Kidney capillary endothelial cell (primary cell): ENCODE data around the gene SIRT1.
A peak's percentile ranks its signal among the peaks of the same experiment; 100 is the strongest.
"Not testable (repeated sequence)": the region's sequence is repeated elsewhere in the genome, so short reads cannot be mapped to it uniquely, and the experiment has no call there.

Experiments used
- DNase-seq: peaks from one replicate; pipeline ENCODE4 v3.0.0-alpha.2; 2018; ENCODE audit warnings: low spot score

The SIRT1 gene

DNA sequence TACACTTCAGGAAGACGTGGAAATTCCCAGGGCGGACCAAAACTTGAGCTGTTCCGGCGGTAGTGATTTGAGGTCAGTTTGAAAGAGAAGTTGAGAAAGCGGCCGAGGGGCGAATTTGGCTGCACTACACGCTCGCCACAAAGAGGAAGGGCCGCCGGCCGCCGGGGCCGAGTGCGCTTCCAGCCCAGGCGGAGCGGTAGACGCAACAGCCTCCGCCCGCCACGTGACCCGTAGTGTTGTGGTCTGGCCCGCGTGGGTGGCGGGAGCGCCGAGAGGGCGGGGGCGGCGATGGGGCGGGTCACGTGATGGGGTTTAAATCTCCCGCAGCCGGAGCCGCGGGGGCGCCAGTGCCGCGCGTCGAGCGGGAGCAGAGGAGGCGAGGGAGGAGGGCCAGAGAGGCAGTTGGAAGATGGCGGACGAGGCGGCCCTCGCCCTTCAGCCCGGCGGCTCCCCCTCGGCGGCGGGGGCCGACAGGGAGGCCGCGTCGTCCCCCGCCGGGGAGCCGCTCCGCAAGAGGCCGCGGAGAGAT, at the start of gene SIRT1:
TSS of gene SIRT1 (plus strand) at position 344 of the 529 bp plus-strand sequence. CDS start at position 410, 66 bp downstream.
- peak; percentile 93 for DNase-seq

DNA sequence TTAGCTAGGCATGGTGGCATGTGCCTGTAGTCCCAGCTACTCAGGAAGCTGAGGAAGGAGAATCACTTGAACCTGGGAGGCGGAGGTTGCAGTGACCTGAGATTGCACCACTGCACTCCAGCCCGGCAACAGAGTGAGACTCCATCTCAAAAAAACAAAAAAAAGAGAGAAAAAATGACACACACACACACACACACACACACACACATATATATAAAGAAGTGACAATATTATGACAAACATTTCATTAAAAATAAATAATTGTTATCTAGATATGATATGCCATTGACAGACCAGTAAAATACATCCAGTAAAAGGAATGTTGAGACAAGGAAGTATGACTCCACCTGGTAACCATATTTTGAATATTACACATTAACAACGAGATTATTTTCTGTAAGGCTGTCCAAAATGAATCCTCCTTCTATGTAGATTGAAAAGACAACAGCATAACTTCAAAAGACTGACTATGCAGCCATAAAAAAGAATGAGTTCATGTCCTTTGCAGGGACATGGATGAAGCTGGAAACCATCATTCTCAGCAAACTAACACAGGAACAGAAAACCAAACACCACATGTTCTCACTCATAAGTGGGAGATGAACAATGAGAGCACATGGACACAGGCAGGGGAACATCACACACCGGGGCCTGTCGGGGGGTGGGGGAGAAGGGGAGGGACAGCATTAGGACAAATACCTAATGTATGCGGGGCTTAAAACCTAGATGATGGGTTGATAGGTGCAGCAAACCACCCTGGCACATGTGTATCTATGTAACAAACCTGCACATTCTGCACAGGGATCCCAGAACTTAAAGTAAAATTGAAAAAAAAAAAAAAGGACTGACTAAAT, 48.7 kb upstream of the SIRT1 start:
- not testable (repeated sequence) for DNase-seq

DNA sequence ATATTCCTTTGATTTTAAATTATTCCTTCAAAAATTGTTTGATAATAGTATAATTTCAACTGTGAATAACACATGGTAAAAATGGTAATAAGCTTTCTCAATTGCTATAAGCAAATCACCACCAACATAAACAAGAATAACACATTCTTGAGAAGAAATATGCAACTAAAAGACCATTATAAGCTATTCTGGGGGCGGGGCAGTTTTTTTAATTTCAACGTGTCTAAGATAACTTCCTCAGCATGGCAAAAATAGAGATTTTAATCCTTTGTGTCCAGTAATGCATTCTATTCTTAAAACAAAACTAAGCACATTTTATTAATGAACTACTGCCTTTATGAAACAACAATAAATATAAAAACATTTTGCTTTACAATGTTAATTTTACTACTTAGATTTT, 48.0 kb upstream of the SIRT1 start:
- no peak for DNase-seq

DNA sequence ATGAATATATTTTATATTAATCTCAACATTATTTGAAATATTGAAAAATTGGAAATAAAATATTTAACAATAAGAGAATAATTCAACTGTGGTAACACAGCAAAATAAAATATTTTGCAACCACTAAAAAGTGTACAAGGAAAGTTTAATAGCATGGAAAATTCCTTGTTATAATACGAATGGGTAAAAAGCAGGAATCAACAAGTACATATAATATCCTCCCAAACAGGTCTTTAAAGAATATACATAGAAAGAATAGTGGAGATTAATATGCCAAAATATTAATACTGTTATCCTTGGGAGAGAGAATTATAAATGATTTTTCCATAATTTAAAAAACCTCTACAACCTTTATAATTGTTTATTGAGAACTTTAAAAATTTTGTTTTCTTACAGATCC, 47.5 kb upstream of the SIRT1 start:
- DNase-seq, result no peak

DNA sequence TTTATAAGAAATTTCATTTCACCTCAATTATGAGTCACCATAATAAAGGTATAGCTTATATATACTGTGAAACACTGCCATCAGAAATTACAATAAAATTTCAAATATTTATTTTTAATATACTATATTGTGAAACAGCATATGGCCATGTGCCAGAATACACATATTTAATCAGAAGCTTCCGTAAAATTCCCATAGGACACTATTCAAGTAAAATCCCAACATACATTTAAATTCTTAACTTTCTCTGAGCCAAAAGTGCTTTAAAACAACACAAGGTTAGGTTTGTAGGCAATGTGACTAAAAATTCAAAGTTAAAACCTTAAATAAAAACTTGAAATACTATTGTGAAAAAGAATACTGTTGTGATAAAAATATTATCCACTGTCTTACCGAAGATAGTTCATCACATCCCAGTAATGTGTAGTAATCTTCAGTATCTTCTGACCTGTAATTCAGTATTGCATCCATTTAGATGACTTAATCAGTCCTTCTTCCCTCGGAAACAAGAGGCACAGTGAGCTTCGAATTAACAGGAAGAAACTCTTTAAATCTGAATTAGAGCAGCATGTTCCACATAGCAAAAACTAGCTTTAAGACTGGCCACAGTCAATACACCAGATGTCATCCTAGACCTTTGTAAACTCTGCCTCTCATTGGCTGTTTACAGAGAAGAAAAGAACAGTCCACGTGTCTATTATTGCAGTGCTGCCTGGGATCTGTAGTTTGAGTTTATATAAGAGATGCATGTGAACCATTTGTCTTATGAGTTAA, 46.7 kb upstream of the SIRT1 start, which contains the start of gene DNAJC12:
TSS of gene DNAJC12 (minus strand) at position 648 of the 774 bp plus-strand sequence. CDS start at position 471, 177 bp downstream.
- DNase-seq, result peak; percentile 46

DNA sequence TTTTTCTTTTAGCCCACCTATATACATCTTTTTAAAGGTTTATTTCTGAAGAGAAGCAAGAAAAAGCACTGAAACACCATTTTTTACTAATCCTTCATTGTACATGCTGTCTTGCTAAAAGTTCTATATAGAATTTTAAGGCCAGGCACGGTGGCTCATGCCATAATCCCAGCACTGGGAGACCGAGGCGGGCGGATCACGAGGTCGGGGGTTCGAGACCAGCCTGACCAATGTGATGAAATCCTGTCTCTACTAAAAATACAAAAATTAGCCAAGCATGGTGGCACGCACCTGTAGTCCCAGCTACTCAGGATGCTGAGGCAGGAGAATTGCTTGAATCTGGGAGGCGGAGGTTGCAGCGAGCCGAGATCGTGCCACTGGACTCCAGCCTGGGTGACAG, 44.9 kb upstream of the SIRT1 start:
- DNase-seq, result not testable (repeated sequence)

DNA sequence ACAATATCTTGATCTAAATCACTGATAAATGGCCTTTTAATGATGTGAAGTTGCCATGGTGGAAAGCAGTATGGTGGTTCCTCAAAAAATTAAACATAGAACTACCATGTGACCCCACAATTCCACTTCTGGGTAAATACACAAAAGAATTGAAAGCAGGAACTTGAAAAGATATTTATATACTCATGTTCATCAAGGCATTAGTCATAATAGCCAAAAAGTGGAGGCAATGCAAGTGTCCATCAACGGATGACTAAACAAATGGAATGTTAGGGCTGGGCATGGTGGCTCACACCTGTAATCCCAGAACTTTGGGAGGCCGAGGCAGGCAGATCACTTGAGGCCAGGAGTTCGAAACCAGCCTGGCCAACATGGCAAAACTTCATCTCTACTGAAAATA, 44.5 kb upstream of the SIRT1 start:
- no peak for DNase-seq

DNA sequence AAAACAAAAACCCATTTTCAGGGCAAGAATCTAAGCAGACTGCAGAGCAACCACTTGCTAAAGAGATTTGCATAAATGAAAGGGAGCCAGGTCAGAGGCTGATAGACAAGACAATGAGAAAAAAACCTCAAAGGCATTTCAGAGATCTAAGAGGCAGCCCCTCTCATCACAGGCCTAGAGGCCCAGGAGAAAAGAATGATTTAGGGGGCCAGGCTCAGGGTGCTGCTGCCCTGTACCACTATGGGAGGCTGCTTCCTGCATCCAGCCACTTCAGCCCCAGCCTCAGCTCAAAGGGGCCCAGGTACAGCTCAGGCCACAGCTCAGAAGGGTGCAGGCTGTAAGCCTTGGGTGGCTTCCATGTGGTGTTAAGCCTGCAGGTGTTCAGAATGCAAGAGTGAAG, 42.7 kb upstream of the SIRT1 start:
- DNase-seq, result no peak

DNA sequence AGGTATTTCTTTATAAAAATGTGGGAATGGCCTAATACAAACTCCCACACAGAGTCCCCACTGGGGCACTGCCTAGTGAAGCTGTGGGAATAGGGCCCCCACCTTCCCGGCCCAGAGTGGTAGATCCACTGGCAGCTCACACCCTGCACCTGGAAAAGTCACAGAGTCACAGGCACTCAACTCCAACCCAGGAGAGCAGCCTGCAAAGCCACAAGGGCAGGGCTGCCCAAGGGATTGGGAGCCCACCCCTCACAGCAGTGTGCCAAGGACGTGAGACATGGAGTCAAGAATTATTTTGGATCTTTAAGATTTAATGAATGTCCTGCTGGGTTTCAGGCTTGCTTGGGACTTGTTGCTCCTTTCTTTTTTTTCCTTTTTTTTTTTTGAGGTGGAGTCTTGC, 41.2 kb upstream of the SIRT1 start:
- DNase-seq, result no peak

DNA sequence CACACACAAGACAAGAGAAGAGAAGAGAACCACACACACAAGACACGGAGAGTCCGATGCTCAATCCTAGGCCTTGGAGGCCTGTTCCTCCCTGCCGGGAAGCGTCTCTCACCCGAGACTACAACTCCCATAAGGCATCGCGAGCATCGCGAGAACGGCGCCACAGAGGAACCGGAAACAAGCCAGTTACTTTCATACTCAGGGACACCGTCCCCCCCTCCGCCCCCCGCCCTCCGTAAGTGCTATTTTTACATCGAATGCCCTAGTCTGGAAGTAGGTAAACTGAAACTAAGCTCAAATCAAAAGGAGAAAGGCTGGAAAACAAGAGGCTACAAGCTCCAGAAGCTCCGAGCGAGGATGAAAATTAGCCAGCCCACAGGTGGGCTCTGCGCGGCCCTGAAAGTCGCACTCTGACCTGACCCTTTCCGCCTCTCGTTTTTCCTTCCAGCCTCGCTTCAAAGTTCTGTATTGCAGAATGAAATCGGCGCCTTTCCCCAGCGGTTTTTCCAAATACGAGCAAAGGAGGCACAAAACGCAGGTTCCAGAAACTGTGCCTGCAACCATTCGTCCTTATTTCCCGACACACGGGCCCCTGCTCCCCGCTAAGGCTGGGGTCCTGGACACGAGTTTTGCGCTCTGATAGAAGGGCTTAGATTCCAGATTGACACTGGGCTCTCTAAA, 35.0 kb upstream of the SIRT1 start:
- peak; percentile 90 for DNase-seq

DNA sequence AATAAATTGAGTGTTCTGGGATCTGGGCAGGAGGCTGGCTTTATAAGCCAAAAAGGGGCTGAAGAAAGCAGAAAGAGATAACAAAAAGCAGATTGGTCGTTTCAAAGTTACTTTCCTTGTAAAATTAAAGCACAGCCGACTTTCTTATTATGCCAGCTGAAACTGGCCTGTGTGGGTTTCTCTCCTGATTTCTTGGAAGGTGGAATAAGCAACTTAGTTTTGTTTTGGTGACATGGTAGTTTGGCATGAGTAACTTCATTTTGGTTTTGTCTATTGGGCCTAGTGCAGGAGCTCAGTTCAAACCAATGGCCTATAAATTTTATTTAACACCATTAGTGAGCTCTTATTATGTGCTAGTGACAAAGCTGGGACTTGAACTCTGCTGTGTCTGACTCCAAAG, 33.3 kb upstream of the SIRT1 start:
- DNase-seq, result no peak

DNA sequence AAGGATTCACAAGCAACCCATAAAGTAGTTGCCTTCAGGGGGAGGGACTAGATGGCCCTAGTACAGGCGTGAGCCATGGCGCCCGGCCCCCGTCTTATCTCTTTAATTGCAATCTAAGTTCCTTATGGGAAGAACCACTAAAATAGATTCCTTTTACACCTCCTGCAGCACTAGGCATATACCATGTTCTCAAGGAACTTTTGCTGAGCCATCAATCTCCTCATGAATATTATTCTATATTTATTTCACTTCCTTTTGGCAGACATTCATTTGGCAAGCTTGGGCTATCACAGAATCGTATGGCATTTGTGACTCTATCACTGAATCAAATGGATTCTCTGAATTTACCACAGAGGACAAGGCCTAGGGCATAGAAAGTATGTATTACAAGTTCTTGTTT, 31.7 kb upstream of the SIRT1 start:
- no peak for DNase-seq

DNA sequence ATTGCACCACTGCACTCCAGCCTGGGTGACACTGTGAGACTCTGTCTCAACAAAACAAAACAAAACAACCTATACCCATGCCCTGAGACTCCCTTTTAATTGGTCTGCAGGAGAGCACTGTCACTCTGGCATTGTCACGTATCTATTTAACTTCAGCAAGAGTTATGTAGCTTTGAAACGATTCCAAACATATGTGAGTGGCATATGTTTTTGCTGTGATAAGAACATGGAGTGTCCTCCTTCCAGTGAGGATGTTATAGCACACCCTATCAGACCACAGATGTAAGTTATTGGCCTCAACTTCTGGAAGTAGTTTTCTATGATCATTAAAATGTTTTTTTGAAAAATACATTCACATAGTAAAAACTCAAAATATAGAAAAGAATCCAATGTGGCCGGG, 30.9 kb upstream of the SIRT1 start:
- DNase-seq, result no peak

DNA sequence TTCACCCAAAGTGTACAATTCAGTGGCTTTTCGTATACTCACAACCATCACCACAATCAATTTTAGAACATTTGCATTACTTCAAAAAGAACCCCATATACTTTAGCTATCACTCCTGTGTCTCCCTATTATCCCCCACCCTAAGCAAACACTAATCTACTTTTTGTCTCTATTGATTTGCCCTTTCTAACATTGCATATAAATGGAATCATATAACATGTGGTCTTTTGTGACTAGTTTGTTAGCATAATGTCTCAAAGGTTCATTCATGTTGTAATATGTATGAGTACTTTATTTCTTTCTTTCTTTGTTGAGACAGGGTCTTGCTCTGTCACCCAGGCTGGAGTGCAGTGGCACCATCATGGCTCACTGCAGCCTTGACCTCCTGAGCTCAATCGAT, 25.5 kb upstream of the SIRT1 start:
- no peak for DNase-seq

DNA sequence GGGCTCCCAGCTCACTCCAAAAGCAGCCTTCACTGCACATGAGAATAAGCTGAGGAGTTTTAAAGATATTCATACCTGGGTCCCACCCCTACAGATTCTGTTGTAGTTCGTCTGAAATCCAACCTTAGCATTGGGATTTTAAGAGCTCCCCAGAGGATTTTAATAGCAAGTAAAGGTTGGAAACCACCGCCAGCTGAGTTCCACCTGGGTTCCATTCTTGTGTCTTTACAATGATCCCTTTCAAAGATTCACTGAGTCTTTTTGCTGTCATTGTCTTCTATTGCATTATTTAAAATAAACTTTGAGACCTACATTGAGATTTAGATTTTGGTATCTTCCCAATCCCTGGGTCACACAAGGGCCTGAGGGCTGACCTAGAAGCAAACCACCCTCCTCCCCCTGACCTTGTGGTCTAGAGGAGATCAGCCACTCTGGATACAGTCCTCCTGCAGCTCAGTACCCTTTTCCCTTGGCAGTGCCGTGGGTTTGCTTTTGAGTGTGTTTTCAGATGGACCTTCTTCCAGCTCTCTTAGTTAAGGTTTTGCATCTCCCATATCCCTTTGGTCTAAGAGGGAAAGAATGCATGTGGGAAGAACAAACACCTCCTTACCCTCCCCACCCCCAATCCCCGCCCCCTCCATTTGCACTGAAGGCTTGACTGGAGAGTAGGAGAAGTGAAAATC, 22.6 kb upstream of the SIRT1 start:
- DNase-seq, result no peak

DNA sequence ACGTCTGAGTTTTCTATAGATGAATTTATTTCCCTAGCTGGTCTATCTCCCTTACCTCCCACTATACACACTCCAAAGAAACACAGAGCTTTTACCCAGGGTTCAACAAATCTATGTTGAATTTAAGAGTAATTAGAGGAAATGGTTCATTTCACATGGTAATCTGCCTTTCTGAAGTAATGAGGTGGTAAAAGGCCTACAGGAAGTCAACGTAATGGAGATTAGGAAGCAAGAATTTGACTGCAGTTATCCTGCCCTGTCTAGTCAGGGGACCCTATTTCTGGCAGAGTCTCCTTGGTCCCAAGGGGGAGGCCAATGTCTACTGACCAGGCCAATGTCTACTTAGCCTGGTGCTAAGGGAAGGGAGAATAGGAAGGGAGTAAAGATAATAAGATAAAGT, 21.4 kb upstream of the SIRT1 start:
- DNase-seq, result no peak

DNA sequence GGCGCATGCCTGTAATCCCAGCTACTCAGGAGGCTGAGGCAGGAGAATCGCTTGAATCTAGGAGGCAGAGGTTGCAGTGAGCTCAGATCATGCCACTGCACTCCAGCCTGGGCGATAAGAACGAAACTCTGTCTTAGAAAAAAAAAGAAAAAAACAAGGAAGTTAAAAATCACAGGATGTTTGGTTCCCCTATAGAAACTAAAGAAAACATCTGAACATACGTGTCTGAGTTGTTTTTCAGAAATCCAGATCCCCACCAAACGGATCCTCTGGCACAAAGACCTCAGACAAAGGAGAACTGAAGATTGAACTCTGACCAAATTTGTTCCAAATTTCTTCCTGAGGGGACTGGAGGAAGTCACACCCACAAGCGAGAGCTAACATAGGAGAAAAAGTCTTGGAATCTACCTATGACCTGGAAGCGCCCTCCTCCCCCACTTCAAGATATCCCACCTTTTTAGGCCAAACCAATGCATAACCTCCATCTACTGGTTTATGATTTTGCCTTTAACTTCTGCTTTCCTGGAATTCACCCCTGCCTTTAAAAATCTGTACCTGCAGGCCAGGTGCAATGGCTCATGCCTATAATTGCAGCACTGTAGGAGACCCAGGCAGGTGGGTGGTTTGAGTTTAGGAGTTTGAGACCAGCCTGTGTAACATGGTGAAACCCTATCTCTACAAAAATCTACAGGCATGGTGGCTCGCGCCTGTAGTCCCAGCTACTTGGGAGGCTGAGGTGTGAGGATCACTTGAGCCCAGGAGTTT, 19.7 kb upstream of the SIRT1 start:
- DNase-seq, result no peak

DNA sequence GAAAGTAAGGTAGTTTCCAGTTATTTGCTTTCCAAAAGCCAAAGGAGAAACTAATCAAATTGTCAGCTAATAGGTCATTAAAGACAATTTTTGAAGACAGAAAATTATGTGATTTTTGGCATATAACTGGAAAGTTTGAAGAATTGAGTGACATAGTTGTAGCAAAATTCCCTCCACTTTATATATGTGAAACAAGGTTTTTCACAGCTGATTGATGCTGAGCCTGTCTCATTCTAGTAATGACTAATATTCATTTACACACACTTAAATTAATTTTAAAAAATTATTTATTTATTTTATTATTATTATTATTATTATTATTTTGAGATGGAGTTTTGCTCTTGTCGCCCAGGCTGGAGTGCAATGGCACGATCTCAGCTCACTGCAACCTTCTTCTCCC, 16.3 kb upstream of the SIRT1 start:
- DNase-seq, result no peak

DNA sequence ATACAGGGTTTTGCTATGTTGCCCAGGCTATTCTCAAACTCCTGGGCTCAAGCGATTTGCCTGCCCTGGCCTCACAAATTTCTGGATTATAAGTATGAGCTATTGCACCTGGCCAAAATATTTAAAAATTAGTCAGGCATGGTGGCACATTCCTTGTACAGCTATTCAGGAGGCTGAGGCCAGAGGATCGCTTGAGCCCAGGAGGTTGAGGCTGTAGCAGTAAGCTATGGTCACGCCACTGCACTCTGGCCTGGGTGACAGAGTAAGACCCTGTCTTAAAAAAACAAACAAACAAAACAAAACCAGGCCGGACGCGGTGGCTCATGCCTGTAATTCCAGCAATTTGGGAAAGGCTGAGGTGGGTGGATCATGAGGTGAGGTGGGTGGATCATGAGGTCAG, 14.5 kb upstream of the SIRT1 start:
- no peak for DNase-seq

DNA sequence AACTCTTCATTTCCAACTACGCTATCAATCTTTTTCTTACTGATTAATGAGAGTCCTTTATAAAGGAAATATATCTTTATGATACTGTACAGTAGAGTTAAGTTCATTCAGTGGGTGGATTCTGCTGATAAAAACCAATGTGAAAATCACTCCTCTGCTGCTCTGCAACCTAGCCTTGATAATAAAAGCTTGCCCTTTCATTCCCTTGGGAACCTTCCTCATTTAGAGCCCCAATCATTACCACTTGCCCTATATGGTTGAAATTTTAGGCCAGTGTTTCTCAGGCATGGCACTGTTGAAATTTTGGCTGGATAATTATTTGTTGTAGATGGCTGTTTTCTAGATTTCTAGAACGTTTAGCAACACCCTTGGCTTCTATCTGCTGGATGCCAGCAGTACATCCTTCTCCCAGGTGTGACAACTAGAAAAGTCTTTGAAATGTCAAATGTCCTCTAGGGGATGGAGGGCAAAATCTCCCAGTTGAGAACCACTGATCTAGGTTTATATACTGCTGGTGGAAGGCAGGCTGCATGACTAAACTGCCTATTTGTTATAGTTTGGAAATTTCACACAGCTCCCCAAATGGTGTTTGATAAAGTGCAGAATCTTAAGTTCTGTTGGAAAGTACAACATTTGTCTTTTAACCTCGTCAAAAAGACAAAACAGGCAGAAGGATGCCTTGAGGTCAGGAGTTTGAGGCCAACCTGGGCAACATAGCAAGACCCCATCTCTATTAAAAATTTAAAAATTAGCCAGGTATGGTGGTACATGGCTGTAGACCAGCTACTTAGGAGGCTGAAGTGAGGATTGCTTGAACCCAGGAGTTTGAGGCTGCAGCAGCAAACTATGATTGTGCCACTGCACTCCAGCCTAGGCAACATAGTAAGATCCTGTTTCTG, 8.9 kb upstream of the SIRT1 start:
- no peak for DNase-seq
